Skeletal muscle tissue (tissue), 4 donors: Measurements from ENCODE around the gene PNO1. TPM values are rescaled to one million over a fixed set of nuclear protein-coding genes. Genes with fewer than 3 reads are reported as not detected.
"Not testable (repeated sequence)": the region's sequence is repeated elsewhere in the genome, so short reads cannot be mapped to it uniquely, and the experiment has no call there.

Experiments
- H3K27ac ChIP-seq: one replicate; pipeline ENCODE4 v1.7.0; 2013; ENCODE audit warnings: mild to moderate bottlenecking, low read depth, low read length, inconsistent platforms
- H3K27me3 ChIP-seq, 3 donors: one replicate each; pipeline ENCODE4 v1.7.0; 2013; ENCODE audit warnings: low read length in 3 of 3; ENCODE audit not compliant: control insufficient read depth in 3 of 3, insufficient read depth in 3 of 3
- H3K36me3 ChIP-seq, 3 donors: one replicate each; pipeline ENCODE4 v1.7.0; 2013; ENCODE audit warnings: low read length in 3 of 3; ENCODE audit not compliant: control insufficient read depth in 3 of 3, insufficient read depth in 3 of 3
- H3K4me1 ChIP-seq, 3 donors: one replicate each; pipeline ENCODE4 v1.7.0; 2013; ENCODE audit warnings: low read length in 3 of 3, mild to moderate bottlenecking in 3 of 3; ENCODE audit not compliant: control insufficient read depth in 3 of 3, insufficient read depth in 3 of 3
- H3K4me3 ChIP-seq, 3 donors: one replicate each; pipeline ENCODE4 v1.7.0; 2013; ENCODE audit warnings: low read length in 3 of 3
- H3K9ac ChIP-seq, 3 donors: one replicate each; pipeline ENCODE4 v1.7.0; 2013; ENCODE audit warnings: low read length in 3 of 3, mild to moderate bottlenecking in 3 of 3, moderate library complexity in 2 of 3, low read depth in 1 of 3
- H3K9me3 ChIP-seq, 3 donors: one replicate each; pipeline ENCODE4 v1.7.0; 2013; ENCODE audit warnings: low read length in 3 of 3; ENCODE audit not compliant: control insufficient read depth in 3 of 3
- total RNA-seq: library from RNA; depleted of rRNA; stranded (reverse); fragments of >200 nt; gene quantifications from one replicate; pipeline ENCODE4 v1.2.3, GENCODE V29; 2014
- donor health status: Osteomylitis.

PNO1 gene
- total RNA-seq = 11.0 TPM

- peak within 1 kb of the TSS; percentile 98 to 100 (median 98) for H3K4me3 ChIP-seq
- peak within 1 kb of the TSS; percentile 92 to 97 (median 96) for H3K9ac ChIP-seq
- peaks cover 24 to 27% (median 26%) of the 10 kb centered on the region in 3 donors for H3K4me1 ChIP-seq
- peaks cover 9 to 23% (median 18%) of the 10 kb centered on the region in 3 donors for H3K36me3 ChIP-seq
- peak within 1 kb of the TSS; percentile 99 for H3K27ac ChIP-seq
- H3K9me3 ChIP-seq = no peaks in the 10 kb centered on the region
- no peaks in the 10 kb centered on the region for H3K27me3 ChIP-seq
Observed at GRCh38 chr2:68157402-68158133, at the start of gene PNO1. TSS of gene PNO1 (plus strand) at chr2:68157888. CDS start at chr2:68157935, 47 bp downstream.

DNA sequence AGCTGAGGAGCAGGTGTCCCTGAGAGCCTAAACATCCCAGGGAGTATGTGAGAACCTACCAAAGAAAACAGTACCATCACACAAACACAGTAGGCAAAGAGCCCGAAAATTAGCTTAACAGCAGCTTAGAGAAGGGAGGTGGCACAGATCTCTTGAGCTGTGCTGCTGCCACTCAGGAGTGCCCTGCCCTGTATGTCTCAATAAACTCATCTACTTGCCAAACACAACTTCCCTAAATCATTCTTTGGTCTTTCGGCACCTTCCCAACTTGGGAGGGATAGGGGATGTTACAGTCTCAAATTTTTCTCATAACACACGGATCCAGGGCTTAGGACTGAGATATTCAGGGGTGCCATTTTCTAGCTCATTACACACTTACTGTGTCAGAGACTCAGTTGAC is 49.6 kb upstream of the PNO1 start:
- Histone ChIP-seq H3K9me3 (no peaks in the 10 kb centered on the region), H3K4me3 (no peak overlapping the region), H3K9ac (no peak overlapping the region), H3K27me3 (no peaks in the 10 kb centered on the region), H3K36me3 (no peaks in the 10 kb centered on the region), H3K4me1 (peaks cover 0 to 14% (median 0%) of the 10 kb centered on the region in 3 donors), H3K27ac (no peak overlapping the region)

DNA sequence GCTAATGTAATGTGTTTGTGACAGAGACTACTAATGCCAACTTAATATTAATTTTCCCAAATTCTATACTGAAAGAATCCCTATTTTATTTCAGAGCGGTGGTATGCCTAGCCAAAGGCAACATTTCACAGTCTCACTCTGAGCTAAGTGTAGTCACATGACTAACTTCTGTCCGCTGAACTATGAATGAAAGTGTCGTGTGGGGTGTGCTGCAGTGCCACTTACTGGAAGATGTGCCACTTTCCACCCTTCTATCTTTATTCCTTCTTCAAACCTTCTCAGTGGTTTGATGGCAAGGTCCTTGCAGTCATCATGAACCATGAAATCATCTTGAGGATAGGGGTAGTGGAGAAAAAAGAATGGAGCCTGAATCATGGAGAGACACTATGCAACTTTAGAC is 47.6 kb upstream of the PNO1 start:
- Histone ChIP-seq H3K36me3 (no peaks in the 10 kb centered on the region), H3K9ac (no peak overlapping the region)

GRCh38 chr2:68115965-68116364 is 41.7 kb upstream of the PNO1 start:
- Histone ChIP-seq H3K4me1 (peaks cover 0 to 4% (median 0%) of the 10 kb centered on the region in 3 donors), H3K27me3 (no peaks in the 10 kb centered on the region), H3K9me3 (no peaks in the 10 kb centered on the region), H3K36me3 (no peaks in the 10 kb centered on the region), H3K27ac (no peak overlapping the region), H3K9ac (no peak overlapping the region), H3K4me3 (no peak overlapping the region)

More for the DNA sequence above, 47.6 kb upstream of the PNO1 start:
- no peak overlapping the region for H3K27ac ChIP-seq
- H3K4me1 ChIP-seq = no peaks in the 10 kb centered on the region
- no peaks in the 10 kb centered on the region for H3K27me3 ChIP-seq
- no peaks in the 10 kb centered on the region for H3K9me3 ChIP-seq
- H3K4me3 ChIP-seq = no peak overlapping the region

- H3K27ac ChIP-seq, H3K27me3 ChIP-seq, H3K9ac ChIP-seq, H3K36me3 ChIP-seq, H3K4me3 ChIP-seq, H3K9me3 ChIP-seq: not testable (repeated sequence)
- H3K4me1 ChIP-seq = peaks cover 2 to 10% (median 2%) of the 10 kb centered on the region in 3 donors
Observed at GRCh38 chr2:68117922-68118321, 39.8 kb upstream of the PNO1 start.

DNA sequence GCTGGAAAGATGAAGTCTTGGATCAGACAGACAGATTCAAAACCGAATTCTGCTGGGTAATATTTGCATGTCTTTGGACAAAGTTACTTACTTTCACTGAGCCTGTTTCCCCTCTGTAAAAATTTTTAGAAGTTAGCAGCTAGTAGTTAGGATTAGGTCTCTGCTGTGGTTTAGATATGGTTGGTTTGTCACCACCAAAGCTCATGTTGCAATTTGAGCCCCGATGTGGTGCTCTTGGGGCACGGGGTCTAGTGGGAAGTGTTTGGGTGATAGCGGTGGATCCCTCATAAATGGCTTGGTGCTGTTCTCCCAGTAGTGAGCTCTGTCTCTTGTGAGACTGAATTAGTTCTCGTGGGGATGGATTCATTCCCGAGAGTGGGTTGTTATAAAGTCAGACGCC is 38.9 kb upstream of the PNO1 start:
- H3K27me3 ChIP-seq = no peaks in the 10 kb centered on the region
- no peak overlapping the region for H3K27ac ChIP-seq
- no peaks in the 10 kb centered on the region for H3K9me3 ChIP-seq
- H3K36me3 ChIP-seq = no peaks in the 10 kb centered on the region
- no peak overlapping the region for H3K4me3 ChIP-seq
- H3K9ac ChIP-seq = no peak overlapping the region
- H3K4me1 ChIP-seq = peaks cover 2 to 10% (median 2%) of the 10 kb centered on the region in 3 donors

DNA sequence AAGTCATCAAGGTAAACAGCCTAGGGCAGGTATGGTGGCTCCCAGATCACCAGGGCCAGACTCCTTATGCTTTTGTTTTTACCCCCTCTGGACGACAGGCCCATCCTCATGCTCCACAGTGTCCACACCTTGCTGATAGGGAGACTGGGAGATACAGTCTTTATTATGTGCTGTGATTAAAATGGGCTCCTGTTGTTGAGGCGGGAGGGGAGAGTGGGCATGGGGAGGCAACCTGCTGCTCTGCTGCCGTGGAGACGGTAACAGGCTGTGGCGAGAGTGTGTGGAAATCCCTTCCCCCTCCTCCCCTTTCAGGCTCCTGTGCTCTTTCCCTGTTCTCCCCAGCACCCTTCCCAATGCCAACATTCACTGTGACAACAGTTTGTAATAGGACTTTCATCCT is 38.2 kb upstream of the PNO1 start:
- Histone ChIP-seq H3K4me1 (peaks cover 2 to 10% (median 2%) of the 10 kb centered on the region in 3 donors), H3K4me3 (no peak overlapping the region), H3K27me3 (no peaks in the 10 kb centered on the region), H3K9me3 (no peaks in the 10 kb centered on the region), H3K36me3 (no peaks in the 10 kb centered on the region), H3K9ac (no peak overlapping the region), H3K27ac (no peak overlapping the region)

DNA sequence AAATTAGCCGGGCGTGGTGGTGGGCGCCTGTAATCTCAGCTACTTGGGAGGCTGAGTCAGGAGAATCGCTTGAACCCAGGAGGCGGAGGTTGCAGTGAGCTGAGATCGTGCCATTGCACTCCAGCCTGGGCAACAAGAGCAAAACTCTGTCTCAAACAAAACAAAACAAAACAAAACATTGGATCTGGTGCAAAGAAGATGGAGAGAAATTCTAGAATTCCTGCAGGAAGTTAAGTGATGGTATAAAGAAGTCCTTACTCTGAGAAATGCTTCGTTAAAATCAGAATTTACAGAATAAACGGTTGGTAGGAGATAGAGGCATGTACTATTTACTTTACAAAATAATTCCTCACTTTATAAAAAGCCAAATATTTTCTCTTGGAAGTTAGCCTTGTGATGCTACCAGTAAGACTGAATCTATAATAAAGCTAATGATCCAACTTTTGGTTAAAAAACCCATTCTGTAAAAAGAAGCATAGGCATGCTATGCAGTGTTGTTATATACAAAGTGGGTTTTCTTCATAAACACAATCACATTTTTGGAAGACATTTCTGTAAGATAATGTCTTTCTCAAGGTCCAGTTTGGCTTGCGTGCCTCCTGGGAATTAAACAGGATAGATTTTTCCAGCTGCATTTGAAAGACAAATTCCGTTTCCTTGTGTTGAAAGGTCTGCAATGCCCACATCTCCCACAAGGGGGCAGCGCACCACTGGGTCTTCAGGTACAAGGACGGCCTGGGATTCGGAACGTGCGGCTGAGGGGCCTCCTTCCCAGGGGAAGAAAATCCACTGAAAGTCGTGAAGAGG is 35.6 kb upstream of the PNO1 start:
- Histone ChIP-seq H3K4me1 (peaks cover 2 to 6% (median 2%) of the 10 kb centered on the region in 3 donors), H3K4me3 (no peak overlapping the region), H3K9me3 (no peaks in the 10 kb centered on the region), H3K36me3 (no peaks in the 10 kb centered on the region), H3K27ac (no peak overlapping the region), H3K27me3 (no peaks in the 10 kb centered on the region), H3K9ac (peak overlapping the region in 2 of 3 donors; percentile 32 to 33)

- peak overlapping the region in 1 of 3 donors; percentile 32 for H3K9ac ChIP-seq
Observed at GRCh38 chr2:68122680-68122964, 35.1 kb upstream of the PNO1 start.

GRCh38 chr2:68124321-68124720 is 33.4 kb upstream of the PNO1 start:
- Histone ChIP-seq H3K36me3 (no peaks in the 10 kb centered on the region), H3K27me3 (no peaks in the 10 kb centered on the region), H3K9me3 (no peaks in the 10 kb centered on the region), H3K9ac (no peak overlapping the region), H3K27ac (no peak overlapping the region), H3K4me3 (no peak overlapping the region), H3K4me1 (peaks cover 2 to 6% (median 2%) of the 10 kb centered on the region in 3 donors)

More at GRCh38 chr2:68122680-68122964, 35.1 kb upstream of the PNO1 start:
- Histone ChIP-seq H3K27me3 (no peaks in the 10 kb centered on the region), H3K36me3 (no peaks in the 10 kb centered on the region), H3K27ac (no peak overlapping the region), H3K4me3 (no peak overlapping the region), H3K9me3 (no peaks in the 10 kb centered on the region), H3K4me1 (peaks cover 2 to 6% (median 2%) of the 10 kb centered on the region in 3 donors)
